GM11168 (cell line): ENCODE measurements around the gene TMEM87B.

Source experiments
- in situ Hi-C: fragments of 300-500 bp; cut with MboI; formaldehyde crosslinking; loops from one replicate; pipeline ENCODE4 v1.12.0; 2022; ENCODE audit warnings: low sequenced_read_pairs; ENCODE audit not compliant: unreplicated experiment

Gene TMEM87B

DNA sequence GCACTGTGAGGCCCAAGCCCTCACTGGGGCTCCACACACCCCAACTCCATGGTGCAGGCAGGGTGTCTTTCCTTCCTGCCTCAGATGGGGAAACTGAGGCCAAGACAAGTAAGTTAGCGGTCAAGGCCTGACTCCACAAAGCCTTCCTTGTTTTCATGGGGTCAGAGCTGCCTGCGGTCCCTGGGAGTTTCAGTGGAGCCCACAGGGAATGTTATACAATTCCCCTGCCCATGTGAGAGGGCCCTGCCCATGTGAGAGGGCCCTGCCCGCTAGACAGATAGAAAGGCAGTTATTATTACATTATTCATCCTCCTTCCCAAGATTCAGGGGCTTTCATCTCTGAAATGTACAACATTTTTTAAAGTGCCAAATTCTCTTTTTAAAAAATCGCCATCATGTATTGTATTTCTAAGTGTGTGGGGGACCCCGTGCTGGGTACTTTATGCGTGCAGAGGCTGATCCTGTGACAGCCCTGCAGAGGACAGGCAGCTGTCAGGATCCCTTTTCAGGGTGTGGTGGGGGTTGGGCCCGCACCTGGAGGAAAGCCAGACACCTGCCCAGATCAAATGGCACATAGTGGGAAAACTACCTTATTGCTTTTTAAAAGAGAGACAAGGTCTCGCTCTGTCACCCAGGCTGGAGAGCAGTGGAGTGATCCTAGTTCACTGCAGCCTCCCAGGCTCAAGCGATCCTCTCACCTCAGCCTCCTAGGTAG lies 106.5 kb downstream of the TMEM87B start:
- in situ Hi-C loops: no loop called here

DNA sequence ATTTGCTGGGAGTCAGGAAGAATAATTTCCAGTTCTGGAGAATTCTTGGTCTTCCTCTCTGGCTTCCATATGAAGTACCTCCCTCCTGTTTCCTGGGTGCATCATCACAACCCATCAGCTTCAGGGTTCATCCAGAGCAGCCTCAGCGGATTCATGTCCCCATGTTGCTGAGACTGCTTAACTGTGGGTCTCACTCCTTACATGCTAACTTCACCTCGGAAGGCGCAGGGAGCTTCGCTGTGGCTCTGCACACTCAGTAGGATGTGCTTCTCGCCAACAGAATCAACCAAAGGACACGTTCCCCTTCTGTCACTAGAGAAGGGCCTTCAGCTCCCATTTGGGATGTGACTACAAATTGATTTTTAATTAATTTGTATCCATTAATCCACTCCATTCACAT lies 107.3 kb downstream of the TMEM87B start:
- in situ Hi-C loops: no loop called here

DNA sequence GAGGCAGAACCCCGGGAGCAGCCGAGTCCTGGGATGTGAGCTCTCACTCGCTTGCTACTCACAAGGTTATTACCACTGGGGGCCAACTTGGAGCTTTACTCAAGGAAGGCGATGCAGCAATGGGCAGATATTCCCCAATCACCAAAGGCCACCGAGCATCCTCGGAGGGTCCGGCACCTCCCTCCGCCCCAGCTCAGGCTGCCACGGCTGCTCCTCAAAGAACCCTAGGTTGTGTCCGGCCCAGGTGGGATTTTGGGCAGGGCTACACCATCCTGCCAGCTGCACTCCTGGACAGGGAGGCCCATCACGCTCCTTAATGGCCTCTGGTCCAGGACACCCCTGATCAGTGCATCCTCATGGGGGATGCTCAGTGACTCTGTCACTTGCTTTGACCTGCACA lies 107.9 kb downstream of the TMEM87B start:
- in situ Hi-C loops: no loop called here

DNA sequence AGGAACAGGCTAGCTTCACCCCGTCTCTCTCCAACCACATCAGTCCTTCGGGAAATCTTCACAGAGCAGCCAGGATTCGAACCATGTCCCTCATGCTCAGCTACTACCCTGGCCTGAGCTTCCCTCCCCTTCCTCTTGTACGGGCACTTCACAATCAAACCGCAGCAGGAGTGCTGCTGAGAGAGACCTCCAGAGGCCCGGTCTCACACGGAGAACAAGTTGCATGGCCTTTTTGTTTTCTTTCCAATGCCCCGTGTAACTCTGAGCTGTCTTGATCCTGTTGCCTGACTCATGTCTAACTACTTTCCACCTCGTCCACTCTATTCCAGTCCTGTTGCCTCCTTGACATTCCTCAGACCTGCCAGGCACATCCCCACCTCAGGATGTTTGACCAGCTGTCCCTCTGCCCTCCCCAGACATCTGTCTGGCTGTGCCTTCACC lies 108.5 kb downstream of the TMEM87B start:
- in situ Hi-C loops: no loop called here

DNA sequence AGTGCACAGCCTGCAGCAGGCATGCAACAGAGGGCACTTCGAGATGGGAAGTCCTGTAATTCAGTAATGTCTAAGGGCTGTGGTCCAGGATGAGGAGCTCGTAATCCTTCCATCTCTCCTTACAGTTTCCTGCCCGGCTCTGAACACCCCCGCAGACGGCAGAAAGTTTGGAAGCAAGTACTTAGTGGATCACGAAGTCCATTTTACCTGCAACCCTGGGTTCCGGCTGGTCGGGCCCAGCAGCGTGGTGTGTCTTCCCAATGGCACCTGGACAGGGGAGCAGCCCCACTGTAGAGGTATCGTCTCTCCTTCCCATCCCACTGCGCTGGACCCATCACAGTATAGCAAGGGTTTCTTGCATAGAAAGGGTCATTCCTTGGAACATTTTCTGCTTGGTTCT lies 109.8 kb downstream of the TMEM87B start:
- in situ Hi-C loops: no loop called here

DNA sequence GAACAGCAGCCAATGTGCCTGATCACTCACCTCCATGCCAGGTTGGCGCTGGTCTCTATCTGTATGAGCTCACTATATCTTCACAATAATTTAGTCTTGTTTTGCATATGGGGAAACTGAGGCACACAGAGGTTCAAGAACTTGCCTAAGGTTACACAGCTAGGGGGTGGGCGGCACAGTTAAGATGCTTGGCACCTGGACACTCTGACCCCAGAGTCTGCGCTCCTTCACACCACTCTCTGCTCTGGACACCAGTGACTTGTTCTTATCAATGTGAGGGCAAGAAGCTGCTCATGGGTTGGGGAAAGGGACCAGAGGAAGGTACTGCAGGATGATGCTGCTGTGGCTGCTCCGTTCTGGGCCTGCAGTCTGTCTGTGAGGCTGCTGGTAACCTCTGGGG lies 110.2 kb downstream of the TMEM87B start:
- in situ Hi-C loops: no loop called here

DNA sequence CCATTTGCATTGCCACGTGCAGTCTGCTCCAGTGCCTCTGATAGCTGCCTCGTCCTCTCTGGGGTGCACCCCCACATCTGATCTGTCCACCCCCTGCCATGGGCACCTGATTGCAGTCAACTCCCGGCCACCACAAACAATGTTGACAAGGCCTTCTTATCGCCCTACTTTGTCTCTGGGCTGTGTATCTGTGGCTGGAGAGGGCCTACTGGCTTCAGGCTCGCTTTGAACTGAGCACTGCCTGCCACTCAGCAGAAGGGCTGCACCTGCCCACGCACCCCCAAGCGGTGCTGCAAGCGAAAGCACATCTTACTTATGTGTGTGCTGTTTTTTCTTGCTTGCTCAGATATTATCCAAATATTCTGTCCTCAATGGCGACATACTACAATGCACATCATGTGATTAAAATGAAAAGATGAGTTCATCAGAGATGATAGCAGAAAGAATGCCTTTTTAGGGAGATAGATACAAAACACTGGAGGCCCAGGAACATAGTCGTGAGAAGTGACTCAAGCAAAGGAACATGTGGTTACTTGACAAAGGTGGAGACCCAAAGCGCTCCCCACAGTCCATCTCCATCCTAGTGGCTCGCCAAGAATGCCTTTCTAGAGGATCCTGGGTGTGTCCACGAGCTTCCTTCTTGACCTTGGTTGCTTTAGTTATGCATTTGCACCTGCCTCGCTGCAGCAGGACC lies 111.9 kb downstream of the TMEM87B start:
- in situ Hi-C loops: no loop called here

DNA sequence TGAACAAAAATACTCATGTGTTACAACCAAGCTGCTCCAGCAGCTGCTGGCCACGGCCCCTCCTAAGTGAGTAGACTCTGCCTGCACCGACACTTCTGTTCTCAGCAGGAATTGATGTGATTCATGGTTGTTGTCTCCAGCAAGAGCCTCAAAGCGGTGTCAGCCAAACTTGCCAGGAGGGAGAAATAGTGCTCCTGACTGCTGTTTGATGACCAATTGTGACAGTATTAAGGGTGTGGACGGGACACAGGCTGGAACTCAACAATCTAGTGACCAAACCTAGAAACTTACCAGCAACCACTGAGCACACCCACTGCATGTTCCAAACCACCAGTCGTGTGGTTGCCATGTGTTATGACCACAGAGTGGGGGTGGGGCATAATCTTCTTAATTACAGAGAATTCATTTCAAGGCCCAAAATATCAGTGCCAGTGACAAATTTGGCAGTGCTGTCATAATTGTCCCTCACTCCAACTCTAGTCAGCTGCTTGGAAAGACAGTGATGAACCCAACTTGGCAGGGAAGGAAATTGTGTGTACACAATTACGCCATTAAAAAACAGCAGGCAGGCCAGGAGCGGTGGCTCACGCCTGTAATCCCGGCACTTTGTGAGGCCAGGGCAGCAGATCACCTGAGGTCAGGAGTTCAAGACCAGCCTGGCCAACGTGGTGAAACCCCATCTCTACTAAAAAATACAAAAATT lies 113.5 kb downstream of the TMEM87B start:
- in situ Hi-C loops: no loop called here
